Upper lobe of left lung (tissue), 6 donors: ENCODE measurements around the gene YKT6. TPM values are rescaled to one million over a fixed set of nuclear protein-coding genes. Genes with fewer than 3 reads are reported as not detected.

Experiments
- ATAC-seq, 2 donors: fragments of 200-7000 bp; cut with Tn5 transposase; one replicate each; pipeline ENCODE4 v1.9.1; 2022; ENCODE audit warnings: mild to moderate bottlenecking in 2 of 2, moderate library complexity in 2 of 2; ENCODE audit not compliant: low FRiP score in 2 of 2
- DNase-seq, 2 donors: peaks; one replicate each; pipeline ENCODE4 v3.0.0-alpha.2; 2019 to 2020
- H3K27ac ChIP-seq, 4 donors: fragments of 200-600 bp; sonication (generic); one replicate each; pipeline ENCODE4 v1.5.1; 2016 to 2019
- H3K27me3 ChIP-seq, 4 donors: fragments of 200-600 bp; sonication (generic); one replicate each; pipeline ENCODE4 v1.5.1; 2017 to 2019
- H3K36me3 ChIP-seq, 4 donors: fragments of 200-600 bp; sonication (generic); one replicate each; pipeline ENCODE4 v1.5.1; 2016 to 2019
- H3K4me1 ChIP-seq, 4 donors: fragments of 200-600 bp; sonication (generic); one replicate each; pipeline ENCODE4 v1.5.1; 2018 to 2019
- H3K4me3 ChIP-seq, 4 donors: fragments of 200-600 bp; sonication (generic); one replicate each; pipeline ENCODE4 v1.5.1; 2017 to 2019; ENCODE audit warnings: mild to moderate bottlenecking in 2 of 4, moderate library complexity in 1 of 4
- H3K9me3 ChIP-seq, 4 donors: fragments of 200-600 bp; sonication (generic); one replicate each; pipeline ENCODE4 v1.5.1; 2018 to 2019
- CTCF ChIP-seq, 6 experiments: fragments of 450-650 bp in 4 of 6; fragments of 200-600 bp in 2 of 6; sonication (generic) in 2 of 6; IDR thresholded peaks; one replicate each; pipeline ENCODE4 v1.5.1; 2016 to 2019; ENCODE audit warnings: antibody characterized with exemption in 6 of 6
- EP300 ChIP-seq, 4 donors: sonication (generic); formaldehyde crosslinking; IDR thresholded peaks; one replicate each; pipeline ENCODE4 v1.5.1; 2017; ENCODE audit warnings: antibody characterized with exemption in 4 of 4, control low read depth in 2 of 4
- POLR2A ChIP-seq, 4 donors: fragments of 450-650 bp; IDR thresholded peaks; one replicate each; pipeline ENCODE4 v1.5.1; 2016 to 2017; ENCODE audit warnings: antibody characterized with exemption in 4 of 4, mild to moderate bottlenecking in 2 of 4
- POLR2AphosphoS5 ChIP-seq, 2 donors: sonication (generic); formaldehyde crosslinking; IDR thresholded peaks; one replicate each; pipeline ENCODE4 v1.5.1; 2017; ENCODE audit warnings: antibody characterized with exemption in 2 of 2
- WGBS, 2 donors: methylation state at CpG; one replicate each; pipeline ENCODE4 v1.1.5; 2017 to 2018; 5-methylcytosine and 5-hydroxymethylcytosine counted together
- total RNA-seq, 6 donors: library from RNA; depleted of rRNA in 4 of 6; stranded (reverse); fragments of >200 nt in 4 of 6; gene quantifications; one replicate each; pipeline versions ENCODE4 v1.1.0 to v1.2.1, GENCODE V29; 2016 to 2021
- donor health status: DM: no; HTN: no; CAD: no; lungs with moderate emphysema.
- donor health status: DM: no; HTN: yes; CAD: no; lungs with severe emphysema.

The YKT6 gene
- 10 to 100 TPM; 29.3 to 70.2 (median 53.1) TPM for total RNA-seq

GRCh38 chr7:44200699-44201461 is at the start of gene YKT6:
Gene YKT6, plus strand, starts transcription at chr7:44200978. Its CDS starts 158 bp downstream, at chr7:44201136.
- Histone ChIP-seq H3K4me1 (peaks cover 11 to 26% (median 16%) of the 10 kb centered on the region in 4 donors), H3K27me3 (no peaks in the 10 kb centered on the region), H3K27ac (peak within 1 kb of the TSS; percentile 74 to 91 (median 87)), H3K9me3 (no peaks in the 10 kb centered on the region), H3K36me3 (peaks cover 8 to 24% (median 15%) of the 10 kb centered on the region in 4 donors), H3K4me3 (peak within 1 kb of the TSS; percentile 81 to 99 (median 97))
- DNase-seq: peak; percentile 95 to 97
- WGBS, 2 donors: 1% methylated on average over 17 to 49 of the region's 58 CpGs
- ATAC-seq: peak; percentile 97 to 99
- no peak for TF ChIP-seq EP300 (IDR thresholded peaks at IDR 0.05)
- TF ChIP-seq POLR2A (IDR thresholded peaks at IDR 0.05): peak in 2 of 4 donors; percentile 49 to 89
- TF ChIP-seq CTCF (IDR thresholded peaks at IDR 0.05): peak; percentile 61 to 91 (median 82)
- peak; percentile 86 for TF ChIP-seq POLR2AphosphoS5 (IDR thresholded peaks at IDR 0.05)

GRCh38 chr7:44151956-44152355 is 48.8 kb upstream of the YKT6 start:
- WGBS, 2 donors: 95 to 100% methylated on average over 4 to 9 of the region's 9 CpGs
- no peak for DNase-seq

GRCh38 chr7:44152971-44153947 is 47.5 kb upstream of the YKT6 start:
- Histone ChIP-seq H3K27me3 (no peaks in the 10 kb centered on the region), H3K36me3 (no peaks in the 10 kb centered on the region), H3K4me3 (no peak overlapping the region), H3K9me3 (no peaks in the 10 kb centered on the region), H3K4me1 (no peaks in the 10 kb centered on the region), H3K27ac (no peak overlapping the region)
- ATAC-seq (no peak), DNase-seq (no peak)
- WGBS, 2 donors: 84 to 86% methylated on average over 16 to 22 of the region's 22 CpGs
- TF ChIP-seq CTCF (IDR thresholded peaks at IDR 0.05): no peak

More at GRCh38 chr7:44151956-44152355, 48.8 kb upstream of the YKT6 start:
- H3K27me3 ChIP-seq: no peaks in the 10 kb centered on the region
- H3K36me3 ChIP-seq: no peaks in the 10 kb centered on the region
- no peaks in the 10 kb centered on the region for H3K9me3 ChIP-seq
- no peak overlapping the region for H3K4me3 ChIP-seq
- no peak for TF ChIP-seq POLR2A (IDR thresholded peaks at IDR 0.05)
- TF ChIP-seq EP300 (IDR thresholded peaks at IDR 0.05): no peak
- TF ChIP-seq CTCF (IDR thresholded peaks at IDR 0.05): no peak
- no peak for TF ChIP-seq POLR2AphosphoS5 (IDR thresholded peaks at IDR 0.05)
- ATAC-seq: no peak
- no peak overlapping the region for H3K27ac ChIP-seq
- no peaks in the 10 kb centered on the region for H3K4me1 ChIP-seq

GRCh38 chr7:44153948-44154335 is 46.8 kb upstream of the YKT6 start:
- Histone ChIP-seq H3K27me3 (no peaks in the 10 kb centered on the region), H3K4me3 (no peak overlapping the region), H3K9me3 (no peaks in the 10 kb centered on the region), H3K27ac (no peak overlapping the region), H3K36me3 (no peaks in the 10 kb centered on the region), H3K4me1 (peaks cover 0 to 6% (median 0%) of the 10 kb centered on the region in 4 donors)
- no peak for ATAC-seq
- 86 to 92% methylated on average over 5 of the region's 5 CpGs for WGBS, 2 donors
- DNase-seq: no peak
- TF ChIP-seq EP300 (IDR thresholded peaks at IDR 0.05) (no peak), CTCF (IDR thresholded peaks at IDR 0.05) (no peak), POLR2A (IDR thresholded peaks at IDR 0.05) (no peak), POLR2AphosphoS5 (IDR thresholded peaks at IDR 0.05) (no peak)
